MCF 10A (cell line): Measurements from ENCODE around the gene NAA50. TPM values are rescaled to one million over a fixed set of nuclear protein-coding genes. Genes with fewer than 3 reads are reported as not detected.
A peak's percentile ranks its signal among the peaks of the same experiment; 100 is the strongest.

Experiments
- BruUV-seq: library from RNA; stranded (reverse); fragments of 400-500 nt; replicated peaks from 2 replicates; lab custom pipeline; 2021; lab: Mats Ljungman, UMichigan
- CTCF ChIA-PET: fragments of 300-600 bp; sonication (Branson Sonifier 250); formaldehyde crosslinking; extraction: SDS; loops from one replicate; lab custom pipeline; 2021; ENCODE audit warnings: antibody characterized with exemption, inconsistent platforms; lab: Yijun Ruan, JAX
- POLR2A ChIA-PET: fragments of 300-600, 350-650 bp; sonication (Branson Sonifier 250); formaldehyde crosslinking; extraction: SDS; loops from one replicate; lab custom pipeline; 2020; ENCODE audit warnings: antibody characterized with exemption, inconsistent platforms; lab: Yijun Ruan, JAX
- DNase-seq: peaks from one replicate; pipeline ENCODE4 v3.0.0-alpha.2; 2018; ENCODE audit not compliant: unreplicated experiment
- H3K27ac Mint-ChIP-seq: one replicate; pipeline ENCODE4 v1.8.0; 2022; ENCODE audit warnings: mild to moderate bottlenecking, low read depth, mixed read lengths; ENCODE audit not compliant: unreplicated experiment
- H3K27me3 Mint-ChIP-seq: one replicate; pipeline ENCODE4 v1.8.0; 2022; ENCODE audit warnings: mixed read lengths; ENCODE audit not compliant: insufficient read depth, unreplicated experiment
- H3K36me3 Mint-ChIP-seq: one replicate; pipeline ENCODE4 v1.8.0; 2022; ENCODE audit warnings: mild to moderate bottlenecking, moderate library complexity, mixed read lengths; ENCODE audit not compliant: insufficient read depth, unreplicated experiment
- H3K4me1 Mint-ChIP-seq: one replicate; pipeline ENCODE4 v1.8.0; 2022; ENCODE audit warnings: mixed read lengths; ENCODE audit not compliant: insufficient read depth, unreplicated experiment
- H3K4me3 Mint-ChIP-seq: one replicate; pipeline ENCODE4 v1.8.0; 2022; ENCODE audit warnings: mild to moderate bottlenecking, moderate library complexity, mixed read lengths; ENCODE audit not compliant: unreplicated experiment
- H3K9me3 Mint-ChIP-seq: one replicate; pipeline ENCODE4 v1.8.0; 2022; ENCODE audit warnings: mixed read lengths; ENCODE audit not compliant: unreplicated experiment
- intact Hi-C: fragments of 100-400 bp; cut with micrococcal nuclease; formaldehyde crosslinking; loops from 2 replicates; pipeline ENCODE4 v1.14.1; 2022
- total RNA-seq: library from RNA; stranded (reverse); gene quantifications from 2 replicates; pipeline ENCODE4 v1.2.3, GENCODE V29; 2022
- TF ChIP-seq, protein P1 (sequence below): fragments of 200-600 bp; IDR thresholded peaks from one replicate; pipeline ENCODE4 v1.8.0; 2022; ENCODE audit warnings: antibody characterized with exemption, mild to moderate bottlenecking; ENCODE audit not compliant: unreplicated experiment

NAA50 gene
- total RNA-seq, 1 experiment from 2014 or later: 238 TPM

DNA sequence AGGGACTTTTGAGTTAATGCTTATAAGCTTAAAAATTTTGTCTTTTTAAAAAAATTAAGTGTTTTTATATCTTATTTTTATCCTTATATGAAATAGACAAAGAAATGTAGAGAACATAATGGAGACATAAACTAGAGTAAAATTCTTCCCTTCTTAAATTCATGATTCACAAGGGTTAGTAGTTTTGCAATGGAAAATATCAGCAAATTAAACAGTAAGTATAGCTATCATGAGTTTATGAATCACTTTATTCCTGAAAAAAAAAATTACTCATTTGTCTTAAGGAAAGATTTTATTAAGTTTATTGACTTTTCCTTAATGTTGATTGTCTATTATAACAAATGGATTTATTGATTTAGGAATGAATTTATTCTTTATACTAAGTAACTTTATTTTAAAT lies 5.1 kb upstream of the NAA50 start:
- Mint-ChIP-seq H3K27me3 (no peaks in the 10 kb centered on the region), H3K27ac (no peak overlapping the region), H3K36me3 (peaks cover 6% of the 10 kb centered on the region), H3K9me3 (no peaks in the 10 kb centered on the region), H3K4me1 (peaks cover 15% of the 10 kb centered on the region), H3K4me3 (no peak overlapping the region)
- intact Hi-C loops: no loop called here
- ChIA-PET CTCF (interaction anchor here (0.7 to 3.8 kb wide), 3 partner anchors 10 to 89 kb away, joined by 3 to 18 read pairs (median 3); no protein-coding TSS in a partner anchor), POLR2A (interaction anchor here (0.7 to 3.1 kb wide), 11 partner anchors 8 to 236 kb away, joined by 3 to 10 read pairs (median 4); partner anchors contain the start of gene SPICE1)
- no TSS peak for BruUV-seq
- no peak for DNase-seq
- TF ChIP-seq, protein P1, sequence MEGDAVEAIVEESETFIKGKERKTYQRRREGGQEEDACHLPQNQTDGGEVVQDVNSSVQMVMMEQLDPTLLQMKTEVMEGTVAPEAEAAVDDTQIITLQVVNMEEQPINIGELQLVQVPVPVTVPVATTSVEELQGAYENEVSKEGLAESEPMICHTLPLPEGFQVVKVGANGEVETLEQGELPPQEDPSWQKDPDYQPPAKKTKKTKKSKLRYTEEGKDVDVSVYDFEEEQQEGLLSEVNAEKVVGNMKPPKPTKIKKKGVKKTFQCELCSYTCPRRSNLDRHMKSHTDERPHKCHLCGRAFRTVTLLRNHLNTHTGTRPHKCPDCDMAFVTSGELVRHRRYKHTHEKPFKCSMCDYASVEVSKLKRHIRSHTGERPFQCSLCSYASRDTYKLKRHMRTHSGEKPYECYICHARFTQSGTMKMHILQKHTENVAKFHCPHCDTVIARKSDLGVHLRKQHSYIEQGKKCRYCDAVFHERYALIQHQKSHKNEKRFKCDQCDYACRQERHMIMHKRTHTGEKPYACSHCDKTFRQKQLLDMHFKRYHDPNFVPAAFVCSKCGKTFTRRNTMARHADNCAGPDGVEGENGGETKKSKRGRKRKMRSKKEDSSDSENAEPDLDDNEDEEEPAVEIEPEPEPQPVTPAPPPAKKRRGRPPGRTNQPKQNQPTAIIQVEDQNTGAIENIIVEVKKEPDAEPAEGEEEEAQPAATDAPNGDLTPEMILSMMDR: no peak

DNA sequence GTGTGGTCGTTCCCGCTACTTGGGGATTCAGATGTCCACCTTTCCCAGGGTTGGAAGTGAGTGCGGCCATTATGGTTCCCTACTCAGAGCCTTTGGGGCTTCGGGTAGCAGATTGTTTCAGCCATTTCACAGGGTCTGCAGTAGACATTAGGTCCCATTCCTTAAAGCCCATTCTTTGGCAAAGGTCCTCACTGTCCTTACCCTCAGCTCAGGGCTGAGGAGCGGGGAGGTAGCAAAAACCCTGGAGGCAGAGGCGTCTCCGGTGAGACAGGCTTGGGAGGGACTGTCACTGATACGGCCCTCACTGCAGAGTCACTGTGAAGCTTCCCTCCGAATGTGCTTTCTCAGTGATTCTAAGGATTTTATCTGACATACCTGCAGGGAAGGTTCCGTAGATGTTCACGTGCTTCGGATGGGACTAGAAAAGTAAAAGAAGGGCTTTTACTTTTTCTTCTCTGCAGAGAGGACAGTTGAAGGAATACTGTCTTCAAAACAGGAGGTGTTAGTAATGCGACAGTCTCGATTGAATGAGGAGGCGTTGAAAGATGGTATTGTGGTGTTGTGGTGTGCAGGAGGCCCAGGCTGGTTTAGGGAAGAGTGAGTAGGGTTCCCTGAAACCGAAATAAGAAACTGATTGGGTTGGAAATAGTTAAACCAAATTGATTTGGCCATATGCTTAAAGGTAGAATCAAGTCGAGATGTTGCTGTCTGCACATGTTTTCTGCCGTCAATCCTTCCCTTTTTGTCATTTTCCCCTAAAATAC lies 1.4 kb upstream of the NAA50 start:
- intact Hi-C loops: loop anchor here (1.0 kb wide), 1 partner anchor 233 kb away; no protein-coding TSS in a partner anchor
- Mint-ChIP-seq H3K4me3 (peak overlapping the region; percentile 94), H3K27me3 (no peaks in the 10 kb centered on the region), H3K27ac (peak overlapping the region; percentile 100), H3K4me1 (peaks cover 30% of the 10 kb centered on the region), H3K36me3 (peaks cover 18% of the 10 kb centered on the region), H3K9me3 (no peaks in the 10 kb centered on the region)
- POLR2A ChIA-PET: interaction anchor here (0.6 to 7.8 kb wide), 26 partner anchors 9 to 1185 kb away, joined by 3 to 116 read pairs (median 5); partner anchors contain the start of genes ATG3, GRAMD1C, SLC35A5 and SPICE1
- TF ChIP-seq, protein P1: no peak
- CTCF ChIA-PET: interaction anchor here (0.6 to 1.3 kb wide), 7 partner anchors 9 to 1400 kb away, joined by 3 read pairs; partner anchors contain the start of gene ZBTB20
- TSS peak; percentile 46 for BruUV-seq
- peak; percentile 33 for DNase-seq

DNA sequence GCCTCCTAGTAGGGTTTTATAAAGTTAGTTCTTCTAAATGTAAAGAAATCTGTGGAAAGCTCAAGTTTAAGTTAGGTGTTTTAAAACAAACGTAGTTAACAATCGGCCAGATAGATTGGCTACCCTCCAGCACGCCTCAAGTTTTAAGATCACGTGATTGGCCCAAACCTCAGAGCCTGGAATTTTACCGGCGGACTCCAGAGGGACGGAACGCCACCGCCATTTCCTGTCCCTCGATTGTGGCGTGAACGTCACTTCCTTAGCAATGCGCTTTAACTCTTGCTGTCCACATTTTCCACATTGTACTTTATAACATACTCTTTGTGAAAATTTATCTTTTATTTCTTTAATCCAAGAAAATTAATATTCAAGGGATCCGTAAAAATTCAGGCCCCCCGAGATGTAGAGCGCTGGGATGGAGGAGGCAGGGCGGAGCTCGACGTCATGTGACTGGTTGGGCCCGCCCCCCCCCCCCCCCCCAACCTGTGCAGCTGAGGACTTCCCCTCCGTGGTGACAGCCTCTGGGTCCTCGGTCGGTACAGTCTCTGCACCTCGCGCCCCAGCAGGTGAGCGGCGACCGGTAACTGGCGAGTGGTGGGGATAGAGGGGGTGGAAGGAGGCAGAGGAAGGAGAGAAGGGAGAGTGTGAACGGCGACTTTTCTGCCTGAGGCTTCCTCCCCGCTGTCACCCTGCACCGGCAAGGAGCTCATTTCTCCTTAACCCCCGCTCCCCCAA lies 666 bp upstream of the NAA50 start, which contains the start of gene ATP6V1A:
Gene ATP6V1A (plus strand): TSS at position 488 of the 735 bp plus-strand sequence. CDS start 31,719 bp downstream, outside the sequence.
- intact Hi-C loops: no loop called here
- Mint-ChIP-seq H3K4me3 (peak within 1 kb of the TSS; percentile 94), H3K4me1 (peaks cover 38% of the 10 kb centered on the region), H3K27me3 (no peaks in the 10 kb centered on the region), H3K9me3 (no peaks in the 10 kb centered on the region), H3K36me3 (peaks cover 18% of the 10 kb centered on the region), H3K27ac (peak within 1 kb of the TSS; percentile 100)
- no TSS peak for BruUV-seq
- peak; percentile 96 for DNase-seq
- POLR2A ChIA-PET: interaction anchor here (0.6 to 7.8 kb wide), 30 partner anchors 8 to 1400 kb away, joined by 3 to 116 read pairs (median 4); partner anchors contain the start of genes ATG3, SLC35A5, SPICE1 and USF3
- TF ChIP-seq, protein P1: no peak
- CTCF ChIA-PET: interaction anchor here (0.6 to 2.8 kb wide), 12 partner anchors 9 to 1400 kb away, joined by 3 to 37 read pairs (median 3); partner anchors contain the start of gene ZBTB20
